Pons (tissue), 1 donor: ENCODE data around the gene BTBD8.
A peak's percentile ranks its signal among the peaks of the same experiment; 100 is the strongest.

ENCODE experiments used
- DNase-seq: peaks from one replicate; pipeline ENCODE4 v3.0.0-alpha.2; 2016; ENCODE audit warnings: low spot score

BTBD8 gene

GRCh38 chr1:92094090-92094489 lies 13.9 kb downstream of the BTBD8 start:
- no peak for DNase-seq

DNA sequence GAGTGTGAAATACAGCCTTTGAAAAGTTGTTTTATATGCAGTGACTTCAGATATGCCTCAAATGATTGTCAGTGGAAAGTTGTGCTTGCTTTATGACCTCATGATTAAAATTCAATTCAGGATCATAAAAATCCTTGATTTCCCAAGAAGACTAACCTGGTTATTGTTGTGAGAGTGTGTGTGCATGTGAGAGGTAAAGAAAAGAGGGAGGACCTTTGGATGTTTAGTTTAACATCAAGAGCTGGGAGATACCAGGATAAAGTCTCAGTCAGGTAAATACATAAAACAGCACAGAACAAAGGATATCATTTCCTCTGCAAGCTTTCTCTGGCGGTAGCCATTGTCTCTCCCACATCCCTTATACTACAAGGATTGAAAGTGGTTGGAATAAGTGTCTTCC lies 14.4 kb downstream of the BTBD8 start:
- DNase-seq = no peak

DNA sequence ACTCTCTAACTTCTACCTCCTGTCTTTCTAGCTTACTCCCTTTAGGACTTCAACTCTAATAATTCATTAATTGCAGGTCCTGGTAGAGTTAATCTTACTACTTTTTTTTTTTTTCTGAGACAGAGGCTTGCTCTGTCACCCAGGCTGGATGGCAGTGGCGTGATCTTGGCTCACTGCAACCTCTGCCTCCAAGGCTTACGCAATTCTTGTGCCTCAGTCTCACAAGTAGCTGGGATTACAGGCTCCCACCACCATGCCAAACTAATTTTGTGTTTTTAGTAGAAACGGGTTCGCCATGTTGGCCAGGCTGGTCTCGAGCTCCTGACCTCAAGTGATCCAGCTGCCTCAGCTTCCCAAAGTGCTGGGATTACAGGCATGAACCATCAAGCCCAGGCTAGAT lies 15.7 kb downstream of the BTBD8 start:
- DNase-seq = no peak

- no peak for DNase-seq
Measured at GRCh38 chr1:92096317-92096716, 16.2 kb downstream of the BTBD8 start.

GRCh38 chr1:92105546-92106081 lies 25.5 kb downstream of the BTBD8 start:
- no peak for DNase-seq

DNA sequence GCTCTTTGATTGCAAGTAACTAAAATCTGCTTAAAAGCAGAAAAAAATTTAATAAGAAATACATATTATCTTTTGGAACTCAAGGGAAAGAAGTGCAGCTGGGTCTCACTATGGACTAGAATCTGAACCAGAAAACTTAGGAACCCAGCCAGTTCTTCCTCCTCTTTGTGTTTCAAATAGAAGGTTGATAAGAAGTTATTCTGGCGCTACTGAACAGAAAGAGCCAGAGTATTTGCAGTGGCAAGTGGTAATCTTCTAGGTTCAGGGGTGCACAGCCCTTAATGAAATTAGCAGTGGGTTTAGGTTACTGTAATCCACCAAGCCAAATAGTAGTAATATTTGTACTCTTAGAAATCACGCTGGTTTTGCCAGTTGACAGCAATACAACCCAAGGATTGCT lies 28.5 kb downstream of the BTBD8 start:
- no peak for DNase-seq

DNA sequence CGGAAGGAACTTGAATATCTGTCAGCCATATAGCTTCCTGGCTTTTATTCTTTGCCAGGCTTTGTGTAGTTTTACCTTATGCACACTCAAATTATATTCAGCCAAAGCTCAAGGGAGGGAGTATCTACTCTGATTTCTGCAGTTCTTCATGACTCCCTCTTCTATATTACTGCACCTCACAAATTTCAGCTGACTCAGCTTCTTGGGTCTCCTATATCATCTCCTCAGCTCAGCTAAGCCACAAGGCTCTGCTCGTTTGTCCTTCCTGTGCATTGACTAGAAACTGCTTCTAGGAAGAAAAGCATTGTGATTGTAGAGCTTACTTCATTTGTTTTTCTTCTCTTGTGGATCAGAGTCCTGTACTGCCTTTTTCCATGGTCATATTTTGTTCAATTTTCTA lies 37.4 kb downstream of the BTBD8 start:
- DNase-seq = no peak

GRCh38 chr1:92118826-92119225 lies 38.7 kb downstream of the BTBD8 start:
- DNase-seq = no peak

DNA sequence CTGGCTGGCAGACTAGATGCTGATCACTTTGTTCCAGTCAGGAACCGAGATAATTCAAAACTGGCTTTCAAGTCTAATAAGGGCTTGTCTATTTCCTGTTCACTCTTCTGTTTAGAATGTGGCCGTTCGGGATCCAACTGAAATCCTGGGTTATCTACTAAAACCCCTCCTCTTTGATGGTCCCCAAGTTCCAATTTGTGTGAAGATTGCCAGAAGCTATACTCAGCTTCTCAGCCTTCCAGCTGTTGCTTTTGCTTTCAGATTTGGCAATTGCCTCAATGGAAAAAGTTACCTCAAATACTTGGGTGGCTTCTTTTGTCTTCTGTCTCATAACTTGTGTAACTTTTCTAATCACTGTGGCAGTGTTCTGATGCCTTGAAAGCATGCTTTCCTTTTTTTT lies 43.7 kb downstream of the BTBD8 start:
- DNase-seq = no peak

GRCh38 chr1:92125204-92125603 lies 45.1 kb downstream of the BTBD8 start:
- DNase-seq = no peak

- no peak for DNase-seq
Measured at GRCh38 chr1:92126088-92126487, 45.9 kb downstream of the BTBD8 start.

DNA sequence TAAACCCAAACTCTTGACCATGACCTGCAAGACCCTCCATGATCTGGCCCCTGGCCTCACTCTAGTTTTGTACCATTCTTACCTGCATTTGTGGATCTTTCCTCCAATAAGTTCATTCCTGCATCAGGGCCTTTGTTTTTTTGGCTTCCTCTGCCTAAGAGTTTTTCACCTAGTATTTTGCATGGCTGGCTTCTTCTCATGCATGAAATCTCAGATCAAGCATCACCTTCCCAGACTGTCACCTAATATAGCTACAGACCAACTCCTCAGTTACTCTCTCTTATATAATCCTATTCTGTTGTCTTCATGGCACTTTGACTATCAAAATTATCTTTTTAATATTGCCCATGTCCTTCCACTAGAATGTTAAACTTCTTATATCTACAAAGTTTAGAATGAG lies 54.2 kb downstream of the BTBD8 start:
- no peak for DNase-seq

GRCh38 chr1:92136341-92136740 lies 56.2 kb downstream of the BTBD8 start:
- no peak for DNase-seq

DNA sequence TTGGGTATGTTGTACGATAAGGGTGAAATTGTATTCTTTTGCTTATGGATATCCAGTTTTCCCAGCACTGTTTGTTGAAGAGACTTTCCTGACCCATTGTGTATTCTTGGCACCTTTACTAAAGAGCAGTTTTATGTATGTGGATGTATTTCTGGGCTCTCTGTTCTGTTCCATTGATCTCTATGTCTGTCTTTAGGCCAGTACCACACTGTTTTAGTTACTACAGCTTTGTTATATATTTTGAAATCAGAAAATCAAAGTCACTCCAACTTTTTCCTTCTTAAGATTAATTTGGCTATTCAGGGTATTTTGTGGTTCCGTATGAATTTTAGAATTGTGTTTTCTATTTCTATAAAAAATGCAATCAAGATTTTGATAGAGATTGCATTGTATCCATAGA lies 74.8 kb downstream of the BTBD8 start:
- no peak for DNase-seq

- DNase-seq = no peak
Measured at GRCh38 chr1:92159593-92159992, 79.4 kb downstream of the BTBD8 start.

DNA sequence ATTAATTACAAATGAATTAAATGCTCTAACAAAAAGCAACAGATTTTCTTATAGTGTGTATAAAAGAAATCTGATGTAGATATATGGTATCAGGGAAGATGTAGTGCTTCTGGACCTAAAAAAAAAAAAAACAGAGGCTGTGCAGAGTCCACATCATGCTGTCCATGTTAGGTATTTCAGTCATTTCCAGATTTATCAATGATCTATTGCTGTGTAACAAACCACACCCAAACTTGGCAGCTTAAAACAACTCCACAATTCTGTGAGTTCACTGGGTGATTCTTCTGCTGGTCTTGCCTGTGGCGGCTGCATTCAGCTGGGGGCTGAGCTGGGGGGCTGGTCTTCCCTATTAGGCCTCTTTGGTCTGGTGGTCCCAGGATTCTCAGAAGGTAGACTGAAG lies 85.2 kb downstream of the BTBD8 start:
- no peak for DNase-seq

GRCh38 chr1:92167151-92167550 lies 87.0 kb downstream of the BTBD8 start:
- no peak for DNase-seq

GRCh38 chr1:92168657-92169056 lies 88.5 kb downstream of the BTBD8 start:
- peak; percentile 42 for DNase-seq

DNA sequence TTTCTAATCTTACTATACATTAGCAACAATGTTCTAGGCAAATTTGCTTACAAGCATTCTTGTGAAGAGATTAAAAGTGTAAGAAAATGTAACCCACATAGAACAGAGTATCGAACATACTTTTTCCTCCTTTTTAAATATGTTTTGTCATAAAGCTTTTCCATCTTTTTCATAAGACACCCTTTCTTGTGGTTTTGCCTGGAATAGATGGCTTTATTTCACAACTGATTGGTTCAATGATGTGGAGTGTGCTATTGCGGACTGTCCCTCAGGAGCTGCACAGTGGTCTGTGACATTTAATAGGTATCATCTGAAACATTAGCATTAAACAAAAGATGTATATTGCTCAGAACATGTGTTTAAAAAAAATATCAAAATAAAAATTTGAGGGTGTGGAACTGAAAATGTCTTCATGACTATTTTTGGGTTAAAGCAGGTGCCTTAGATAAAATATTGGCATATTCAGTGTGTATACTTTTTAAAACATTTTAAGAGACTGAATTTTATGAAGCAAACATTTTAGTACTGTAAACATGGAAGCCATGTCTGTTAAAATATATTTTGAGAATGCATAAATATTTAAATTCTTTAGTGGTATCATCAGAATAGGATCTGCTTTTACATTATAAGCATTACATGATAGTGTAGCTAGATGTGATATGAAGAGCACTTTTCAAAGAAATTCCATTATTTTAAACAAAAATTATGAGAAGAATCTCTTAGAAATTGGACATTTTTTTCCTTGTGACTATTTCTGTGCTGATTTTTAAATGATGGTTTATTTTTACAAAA lies 89.3 kb downstream of the BTBD8 start:
- peak; percentile 5 for DNase-seq

DNA sequence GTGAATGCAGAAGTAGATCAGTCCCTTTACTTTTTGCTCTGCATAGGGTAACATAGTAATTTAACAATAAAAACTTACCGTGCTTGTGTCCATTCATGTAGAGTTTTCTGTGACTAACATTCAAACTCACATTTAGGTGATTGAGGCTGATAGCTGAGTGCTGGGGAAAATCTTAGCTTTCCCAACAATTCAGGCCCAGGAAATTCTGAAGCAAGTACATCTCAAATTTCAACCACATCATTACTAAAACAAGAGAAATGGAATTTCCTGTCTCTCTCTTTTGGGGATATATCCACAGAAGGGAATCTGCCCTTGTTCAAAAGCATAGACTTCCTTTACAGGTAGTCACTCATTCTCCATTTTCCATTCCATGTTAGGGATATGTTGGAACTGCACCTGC lies 104.5 kb downstream of the BTBD8 start:
- no peak for DNase-seq

GRCh38 chr1:92186081-92186480 lies 105.9 kb downstream of the BTBD8 start:
- no peak for DNase-seq

GRCh38 chr1:92188436-92189255 lies 108.5 kb downstream of the BTBD8 start:
- no peak for DNase-seq

DNA sequence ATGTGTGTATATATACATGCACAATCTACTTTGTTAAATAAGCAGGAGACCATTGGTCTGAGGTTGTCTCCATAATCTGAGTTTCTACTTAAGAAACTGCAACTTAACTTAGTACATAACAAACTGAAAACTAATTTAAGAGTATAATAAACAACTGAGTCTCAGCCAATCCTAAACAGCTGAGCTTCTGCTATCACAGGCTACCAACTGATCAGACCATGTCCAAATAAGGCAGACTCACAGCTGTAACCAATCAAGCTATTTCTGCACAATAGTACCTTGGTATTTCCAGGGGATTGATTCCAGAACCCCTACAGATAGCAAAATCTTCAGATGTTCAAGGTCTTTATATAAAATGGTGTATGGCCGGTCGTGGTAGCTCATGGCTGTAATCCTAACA lies 111.6 kb downstream of the BTBD8 start:
- DNase-seq = no peak
